Measurements from ENCODE around the gene MPZL3.

- no peak for TF ChIP-seq CTCF (conservative IDR thresholded peaks at IDR 0.05 in 1 of 2, IDR thresholded peaks at IDR 0.05 in 1 of 2; ENCODE audit: extremely low read depth in 1 of 2, insufficient read depth in 1 of 2, low read depth in 1 of 2, low read length in 2 of 2)
- no peak for TF ChIP-seq EZH2 (IDR thresholded peaks at IDR 0.05; ENCODE audit: borderline replicate concordance, low read length)
These were observed 29.7 kb downstream of the MPZL3 start for GRCh38 chr11:118222437-118222836.
